LNCAP (cell line): ENCODE measurements around the gene PBX1.

Source experiments
- CTCF ChIP-seq: fragments of 450-650 bp; IDR thresholded peaks from 2 replicates; pipeline ENCODE4 v1.5.1; 2017; ENCODE audit warnings: mild to moderate bottlenecking

PBX1 gene

GRCh38 chr1:164693564-164694359, 134.8 kb downstream of the PBX1 start:
- TF ChIP-seq CTCF, result no peak

GRCh38 chr1:164694505-164694904, 135.5 kb downstream of the PBX1 start:
- no peak for TF ChIP-seq CTCF

DNA sequence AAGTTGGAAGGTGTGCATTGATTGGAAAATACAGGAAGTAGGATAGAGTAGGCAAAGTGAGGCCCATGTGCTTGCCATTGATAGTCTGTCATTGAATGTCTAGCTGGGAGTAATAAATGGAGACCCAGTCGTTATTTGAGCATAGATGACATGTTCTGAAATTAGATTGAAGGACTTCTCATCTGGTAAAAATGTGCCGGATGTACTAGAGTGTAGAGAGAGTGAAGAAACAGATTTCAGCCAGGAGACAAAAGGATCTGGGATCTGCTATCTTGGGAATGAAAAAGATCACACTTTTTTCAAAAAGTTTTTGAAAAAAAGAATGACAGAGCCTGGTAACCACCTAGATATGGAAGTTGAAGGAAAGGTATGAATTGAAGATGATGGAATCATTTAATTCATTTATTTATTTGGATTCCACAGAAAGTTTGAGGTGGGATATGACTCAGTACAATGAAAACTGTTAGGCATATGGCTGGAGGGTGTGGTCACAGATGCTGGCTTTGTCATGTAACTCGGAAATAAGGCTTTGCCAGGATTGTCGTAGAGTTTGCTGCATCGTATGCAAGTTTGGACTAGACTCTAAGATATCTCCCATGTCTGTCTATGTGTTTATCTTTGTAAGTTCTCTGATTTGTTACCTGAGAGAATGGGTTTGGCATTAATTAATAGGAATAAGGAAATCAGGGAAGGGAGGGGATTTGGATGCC, 137.1 kb downstream of the PBX1 start:
- no peak for TF ChIP-seq CTCF

DNA sequence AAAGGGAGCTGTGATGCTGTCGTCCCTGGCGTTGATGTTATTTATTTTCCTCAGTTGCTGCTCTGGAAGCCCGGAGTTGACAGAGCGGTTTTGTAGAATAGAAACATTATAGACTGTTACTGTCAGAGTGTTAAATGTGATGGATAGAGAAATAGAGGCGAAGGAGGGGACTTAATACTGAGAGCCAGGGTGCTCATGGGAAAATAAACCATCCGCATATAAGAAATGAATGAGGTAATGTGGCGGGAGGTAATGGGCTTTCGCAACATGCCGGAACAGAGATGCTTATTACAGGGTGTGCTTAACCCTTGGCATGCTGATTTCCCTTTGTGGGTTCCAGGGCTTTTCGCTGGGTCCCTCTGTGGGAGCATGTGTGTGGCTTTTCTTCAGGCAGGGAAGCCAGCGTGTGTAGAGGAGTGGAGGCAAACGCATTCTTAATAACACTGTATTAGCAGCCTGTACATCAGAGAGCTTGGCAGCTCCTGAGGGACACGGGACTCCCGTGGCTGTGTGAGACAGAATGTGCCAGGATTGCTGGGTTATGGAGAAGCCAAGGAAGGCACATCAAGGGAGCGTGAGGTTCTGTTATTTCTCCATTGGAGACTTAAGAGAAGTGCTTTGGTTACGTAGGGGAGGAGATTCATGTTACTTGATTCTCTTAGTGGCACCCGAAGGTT, 141.0 kb downstream of the PBX1 start:
- no peak for TF ChIP-seq CTCF

DNA sequence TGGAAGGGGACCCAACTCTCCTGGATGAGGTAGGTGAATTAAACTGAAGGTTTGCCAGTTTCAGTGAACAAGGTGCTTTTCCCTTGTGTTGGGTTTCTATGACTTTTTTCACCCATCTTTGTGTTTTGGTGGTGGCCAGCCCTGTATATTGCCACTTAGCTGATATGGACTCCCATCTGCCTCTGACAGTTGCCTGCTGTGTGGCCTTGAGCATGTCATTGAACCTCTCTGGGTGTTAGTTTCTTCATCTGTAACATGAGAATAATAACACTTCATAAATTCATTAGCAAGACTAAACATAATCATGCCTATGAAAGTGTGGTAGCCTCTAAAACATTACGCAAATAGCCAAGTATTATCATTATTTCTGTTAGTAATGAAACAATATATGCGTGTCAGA, 141.7 kb downstream of the PBX1 start:
- no peak for TF ChIP-seq CTCF

DNA sequence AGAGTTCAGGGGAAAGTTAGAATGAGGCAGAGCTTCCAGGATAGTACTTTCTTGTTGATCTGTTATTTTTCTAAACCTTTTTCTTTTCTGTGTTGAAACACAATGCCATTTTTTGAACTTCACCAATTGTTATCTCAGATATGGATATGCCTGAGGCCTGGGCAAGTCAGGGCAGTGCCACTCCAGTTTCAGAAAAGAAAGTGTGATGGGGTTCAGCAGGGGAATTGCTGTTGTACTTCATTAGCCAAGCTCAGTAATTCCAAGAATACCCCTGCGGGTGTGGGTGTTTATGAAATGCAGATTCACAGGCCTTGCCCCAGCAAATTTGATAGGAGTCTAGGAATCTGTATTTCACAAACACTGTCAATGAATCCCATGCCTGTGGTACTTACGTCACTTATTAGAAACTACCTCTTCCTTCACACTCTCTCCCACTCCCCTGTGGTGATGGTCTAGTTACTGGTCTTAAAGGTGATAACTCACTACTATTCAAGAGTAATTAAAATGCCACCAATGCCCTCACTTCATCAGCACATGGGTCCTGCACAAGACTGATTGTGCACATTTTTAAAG, 142.3 kb downstream of the PBX1 start:
- TF ChIP-seq CTCF, result no peak

- TF ChIP-seq CTCF, result no peak
Observed at GRCh38 chr1:164702216-164702615, 143.2 kb downstream of the PBX1 start.
